Neural cell (in vitro differentiated cells): ENCODE data around the gene PIK3CG. TPM values are rescaled to one million over a fixed set of nuclear protein-coding genes. Genes with fewer than 3 reads are reported as not detected.

Experiments used
- H2AFZ ChIP-seq: fragments of 200-600, 300-800 bp; sonication (generic), shearing (Covaris generic); 2 replicates; pipeline ENCODE4 v1.6.0; 2014; ENCODE audit warnings: low read depth, mild to moderate bottlenecking, antibody characterized with exemption, low read length, moderate library complexity
- H3F3A ChIP-seq: fragments of 200-600 bp; shearing (Covaris generic); 2 replicates; pipeline ENCODE4 v1.6.1; 2016; ENCODE audit warnings: mild to moderate bottlenecking, moderate library complexity, mixed read lengths, antibody characterized with exemption, low read length; ENCODE audit not compliant: insufficient read depth, poor library complexity, severe bottlenecking
- H3K27ac ChIP-seq: fragments of 200-600, 300-800 bp; sonication (generic), shearing (Covaris generic); 2 replicates; pipeline ENCODE4 v1.5.1; 2014; ENCODE audit warnings: mild to moderate bottlenecking, low read length, moderate library complexity
- H3K27me3 ChIP-seq: fragments of 300-800, 200-600 bp; sonication (generic), shearing (Covaris generic); 2 replicates; pipeline ENCODE4 v1.6.0; 2014; ENCODE audit warnings: mild to moderate bottlenecking, low read depth, low read length, moderate library complexity; ENCODE audit not compliant: insufficient read depth
- H3K36me3 ChIP-seq: fragments of 300-800, 200-600 bp; sonication (generic), shearing (Covaris generic); 2 replicates; pipeline ENCODE4 v1.5.1; 2014; ENCODE audit warnings: mild to moderate bottlenecking, antibody characterized with exemption, low read length, moderate library complexity; ENCODE audit not compliant: insufficient read depth
- H3K4me2 ChIP-seq: fragments of 300-800, 200-600 bp; sonication (generic), shearing (Covaris generic); 2 replicates; pipeline ENCODE4 v1.6.0; 2014; ENCODE audit warnings: mild to moderate bottlenecking, low read length
- H3K4me3 ChIP-seq: fragments of 300-800, 200-600 bp; sonication (generic), shearing (Covaris generic); 2 replicates; pipeline ENCODE4 v1.5.1; 2014; ENCODE audit warnings: mild to moderate bottlenecking, low read length, moderate library complexity
- H3K79me2 ChIP-seq: fragments of 200-600 bp; shearing (Covaris generic); replicated peaks from 2 replicates; pipeline ENCODE4 v1.6.0; 2014; ENCODE audit warnings: mild to moderate bottlenecking, low read length, moderate library complexity; ENCODE audit not compliant: insufficient read depth
- H3K9ac ChIP-seq: fragments of 300-800, 200-600 bp; sonication (generic), shearing (Covaris generic); 2 replicates; pipeline ENCODE4 v1.6.1; 2016; ENCODE audit warnings: mild to moderate bottlenecking, low read length, mixed read lengths
- H3K9me2 ChIP-seq: fragments of 200-600 bp; shearing (Covaris generic); 2 replicates; pipeline ENCODE4 v1.6.1; 2016; ENCODE audit warnings: mild to moderate bottlenecking, low read length, mixed read lengths; ENCODE audit not compliant: insufficient read depth
- H3K9me3 ChIP-seq: fragments of 200-600, 300-800 bp; sonication (generic), shearing (Covaris generic); 2 replicates; pipeline ENCODE4 v1.6.1; 2016; ENCODE audit warnings: mild to moderate bottlenecking, mixed run types, low read length, moderate library complexity, mixed read lengths
- H4K20me1 ChIP-seq: fragments of 200-600 bp; shearing (Covaris generic); 2 replicates; pipeline ENCODE4 v1.6.1; 2016; ENCODE audit warnings: mild to moderate bottlenecking, mixed run types; ENCODE audit not compliant: insufficient read depth
- EP300 ChIP-seq: fragments of 450-650 bp; conservative IDR thresholded peaks from 2 replicates; pipeline ENCODE4 v1.6.1; 2014; ENCODE audit warnings: antibody characterized with exemption, mild to moderate bottlenecking, moderate library complexity; ENCODE audit not compliant: poor library complexity, severe bottlenecking
- EZH2 ChIP-seq: fragments of 200-600, 300-800 bp; shearing (Covaris generic), sonication (generic); IDR thresholded peaks from 2 replicates; pipeline ENCODE4 v1.6.1; 2014; ENCODE audit warnings: antibody characterized with exemption, low read length, borderline replicate concordance, mild to moderate bottlenecking; ENCODE audit not compliant: insufficient read depth, poor library complexity, severe bottlenecking
- MXI1 ChIP-seq: fragments of 450-650 bp; conservative IDR thresholded peaks from 2 replicates; pipeline ENCODE4 v1.6.1; 2014; ENCODE audit warnings: antibody characterized with exemption, mild to moderate bottlenecking; ENCODE audit not compliant: poor library complexity, severe bottlenecking
- POLR2AphosphoS5 ChIP-seq: IDR thresholded peaks from 2 replicates; pipeline ENCODE4 v1.6.1; 2012
- RAD21 ChIP-seq: fragments of 450-650 bp; conservative IDR thresholded peaks from 2 replicates; pipeline ENCODE4 v1.6.1; 2014; ENCODE audit warnings: antibody characterized with exemption, mild to moderate bottlenecking, moderate library complexity
- SMC3 ChIP-seq: fragments of 450-650 bp; conservative IDR thresholded peaks from 2 replicates; pipeline ENCODE4 v1.6.1; 2014; ENCODE audit warnings: antibody characterized with exemption, mild to moderate bottlenecking, moderate library complexity; ENCODE audit not compliant: poor library complexity
- TAF1 ChIP-seq: IDR thresholded peaks from 2 replicates; pipeline ENCODE4 v1.6.1; 2012; ENCODE audit warnings: low read depth
- polyA plus RNA-seq: library from polyadenylated mRNA; depleted of rRNA; stranded (reverse); fragments of >200 nt; gene quantifications from 2 replicates; pipeline ENCODE4 v1.2.3, GENCODE V29; 2014
- TF ChIP-seq, protein P1 (sequence below): fragments of 450-650 bp; IDR thresholded peaks from 2 replicates; pipeline ENCODE4 v1.5.1; 2014; ENCODE audit warnings: antibody characterized with exemption, mild to moderate bottlenecking, moderate library complexity; ENCODE audit not compliant: poor library complexity, severe bottlenecking
- TF ChIP-seq, protein P2 (sequence below): IDR thresholded peaks from 2 replicates; pipeline ENCODE4 v1.6.1; 2012; ENCODE audit warnings: borderline replicate concordance

Gene PIK3CG
- polyA plus RNA-seq, 1 donor from 2014 or later = not detected

DNA sequence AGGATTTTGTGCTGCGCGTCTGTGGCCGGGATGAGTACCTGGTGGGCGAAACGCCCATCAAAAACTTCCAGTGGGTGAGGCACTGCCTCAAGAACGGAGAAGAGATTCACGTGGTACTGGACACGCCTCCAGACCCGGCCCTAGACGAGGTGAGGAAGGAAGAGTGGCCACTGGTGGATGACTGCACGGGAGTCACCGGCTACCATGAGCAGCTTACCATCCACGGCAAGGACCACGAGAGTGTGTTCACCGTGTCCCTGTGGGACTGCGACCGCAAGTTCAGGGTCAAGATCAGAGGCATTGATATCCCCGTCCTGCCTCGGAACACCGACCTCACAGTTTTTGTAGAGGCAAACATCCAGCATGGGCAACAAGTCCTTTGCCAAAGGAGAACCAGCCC is 3.3 kb downstream of the PIK3CG start:
- no peaks in the 10 kb centered on the region for H3K9me2 ChIP-seq
- H3F3A ChIP-seq = no peaks in the 10 kb centered on the region
- no peak overlapping the region for H3K27ac ChIP-seq
- no peaks in the 10 kb centered on the region for H3K27me3 ChIP-seq
- H4K20me1 ChIP-seq = no peaks in the 10 kb centered on the region
- no peak overlapping the region for H3K4me3 ChIP-seq
- no peaks in the 10 kb centered on the region for H3K79me2 ChIP-seq
- TF ChIP-seq SMC3 (no peak), POLR2AphosphoS5 (no peak), EZH2 (no peak), EP300 (no peak), TAF1 (no peak), RAD21 (no peak), MXI1 (no peak)
- TF ChIP-seq, protein P1, sequence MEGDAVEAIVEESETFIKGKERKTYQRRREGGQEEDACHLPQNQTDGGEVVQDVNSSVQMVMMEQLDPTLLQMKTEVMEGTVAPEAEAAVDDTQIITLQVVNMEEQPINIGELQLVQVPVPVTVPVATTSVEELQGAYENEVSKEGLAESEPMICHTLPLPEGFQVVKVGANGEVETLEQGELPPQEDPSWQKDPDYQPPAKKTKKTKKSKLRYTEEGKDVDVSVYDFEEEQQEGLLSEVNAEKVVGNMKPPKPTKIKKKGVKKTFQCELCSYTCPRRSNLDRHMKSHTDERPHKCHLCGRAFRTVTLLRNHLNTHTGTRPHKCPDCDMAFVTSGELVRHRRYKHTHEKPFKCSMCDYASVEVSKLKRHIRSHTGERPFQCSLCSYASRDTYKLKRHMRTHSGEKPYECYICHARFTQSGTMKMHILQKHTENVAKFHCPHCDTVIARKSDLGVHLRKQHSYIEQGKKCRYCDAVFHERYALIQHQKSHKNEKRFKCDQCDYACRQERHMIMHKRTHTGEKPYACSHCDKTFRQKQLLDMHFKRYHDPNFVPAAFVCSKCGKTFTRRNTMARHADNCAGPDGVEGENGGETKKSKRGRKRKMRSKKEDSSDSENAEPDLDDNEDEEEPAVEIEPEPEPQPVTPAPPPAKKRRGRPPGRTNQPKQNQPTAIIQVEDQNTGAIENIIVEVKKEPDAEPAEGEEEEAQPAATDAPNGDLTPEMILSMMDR = no peak
- TF ChIP-seq, protein P2, sequence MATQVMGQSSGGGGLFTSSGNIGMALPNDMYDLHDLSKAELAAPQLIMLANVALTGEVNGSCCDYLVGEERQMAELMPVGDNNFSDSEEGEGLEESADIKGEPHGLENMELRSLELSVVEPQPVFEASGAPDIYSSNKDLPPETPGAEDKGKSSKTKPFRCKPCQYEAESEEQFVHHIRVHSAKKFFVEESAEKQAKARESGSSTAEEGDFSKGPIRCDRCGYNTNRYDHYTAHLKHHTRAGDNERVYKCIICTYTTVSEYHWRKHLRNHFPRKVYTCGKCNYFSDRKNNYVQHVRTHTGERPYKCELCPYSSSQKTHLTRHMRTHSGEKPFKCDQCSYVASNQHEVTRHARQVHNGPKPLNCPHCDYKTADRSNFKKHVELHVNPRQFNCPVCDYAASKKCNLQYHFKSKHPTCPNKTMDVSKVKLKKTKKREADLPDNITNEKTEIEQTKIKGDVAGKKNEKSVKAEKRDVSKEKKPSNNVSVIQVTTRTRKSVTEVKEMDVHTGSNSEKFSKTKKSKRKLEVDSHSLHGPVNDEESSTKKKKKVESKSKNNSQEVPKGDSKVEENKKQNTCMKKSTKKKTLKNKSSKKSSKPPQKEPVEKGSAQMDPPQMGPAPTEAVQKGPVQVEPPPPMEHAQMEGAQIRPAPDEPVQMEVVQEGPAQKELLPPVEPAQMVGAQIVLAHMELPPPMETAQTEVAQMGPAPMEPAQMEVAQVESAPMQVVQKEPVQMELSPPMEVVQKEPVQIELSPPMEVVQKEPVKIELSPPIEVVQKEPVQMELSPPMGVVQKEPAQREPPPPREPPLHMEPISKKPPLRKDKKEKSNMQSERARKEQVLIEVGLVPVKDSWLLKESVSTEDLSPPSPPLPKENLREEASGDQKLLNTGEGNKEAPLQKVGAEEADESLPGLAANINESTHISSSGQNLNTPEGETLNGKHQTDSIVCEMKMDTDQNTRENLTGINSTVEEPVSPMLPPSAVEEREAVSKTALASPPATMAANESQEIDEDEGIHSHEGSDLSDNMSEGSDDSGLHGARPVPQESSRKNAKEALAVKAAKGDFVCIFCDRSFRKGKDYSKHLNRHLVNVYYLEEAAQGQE = no peak
- no peak overlapping the region for H2AFZ ChIP-seq
- H3K4me2 ChIP-seq = no peak overlapping the region
- H3K9ac ChIP-seq = no peak overlapping the region
- H3K9me3 ChIP-seq = no peaks in the 10 kb centered on the region
- no peaks in the 10 kb centered on the region for H3K36me3 ChIP-seq

DNA sequence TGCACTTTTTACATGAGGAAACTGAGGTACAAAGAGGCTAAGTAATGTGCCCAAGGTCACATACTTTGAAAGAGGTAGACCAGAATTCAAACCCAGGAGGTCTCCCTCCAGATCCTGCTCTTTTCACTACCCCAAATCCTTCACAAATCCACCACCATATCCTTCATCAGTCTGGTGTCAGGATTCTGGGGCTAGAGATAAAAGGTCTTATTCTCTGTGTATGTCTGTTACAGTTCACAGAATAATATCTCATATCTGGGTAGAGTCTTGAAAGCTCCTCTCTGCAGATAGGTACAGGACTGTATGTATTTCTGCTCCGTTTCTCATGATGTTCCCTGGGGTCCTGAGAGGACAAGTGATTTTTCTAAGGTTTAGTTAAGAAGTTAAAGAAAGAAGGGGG is 4.9 kb downstream of the PIK3CG start:
- Histone ChIP-seq H3K27me3 (no peaks in the 10 kb centered on the region), H3K4me2 (no peak overlapping the region), H3F3A (no peaks in the 10 kb centered on the region), H3K36me3 (no peaks in the 10 kb centered on the region), H3K9me2 (no peaks in the 10 kb centered on the region), H3K79me2 (no peaks in the 10 kb centered on the region), H4K20me1 (no peaks in the 10 kb centered on the region), H3K27ac (no peak overlapping the region), H2AFZ (no peak overlapping the region), H3K9me3 (no peaks in the 10 kb centered on the region), H3K4me3 (no peak overlapping the region), H3K9ac (no peak overlapping the region)
- TF ChIP-seq, protein P1 = no peak
- TF ChIP-seq EZH2 = no peak
- TF ChIP-seq TAF1 = no peak
- TF ChIP-seq, protein P2 = no peak
- no peak for TF ChIP-seq POLR2AphosphoS5
- no peak for TF ChIP-seq SMC3
- no peak for TF ChIP-seq RAD21
- no peak for TF ChIP-seq EP300
